ENCODE data around the gene NUP205. TPM values are rescaled to one million over a fixed set of nuclear protein-coding genes. Genes with fewer than 3 reads are reported as not detected.
"Not testable (repeated sequence)": the region's sequence is repeated elsewhere in the genome, so short reads cannot be mapped to it uniquely, and the experiment has no call there.

The NUP205 gene
- total RNA-seq, 1 donor from 2014 or later, result 15.7 TPM

DNA sequence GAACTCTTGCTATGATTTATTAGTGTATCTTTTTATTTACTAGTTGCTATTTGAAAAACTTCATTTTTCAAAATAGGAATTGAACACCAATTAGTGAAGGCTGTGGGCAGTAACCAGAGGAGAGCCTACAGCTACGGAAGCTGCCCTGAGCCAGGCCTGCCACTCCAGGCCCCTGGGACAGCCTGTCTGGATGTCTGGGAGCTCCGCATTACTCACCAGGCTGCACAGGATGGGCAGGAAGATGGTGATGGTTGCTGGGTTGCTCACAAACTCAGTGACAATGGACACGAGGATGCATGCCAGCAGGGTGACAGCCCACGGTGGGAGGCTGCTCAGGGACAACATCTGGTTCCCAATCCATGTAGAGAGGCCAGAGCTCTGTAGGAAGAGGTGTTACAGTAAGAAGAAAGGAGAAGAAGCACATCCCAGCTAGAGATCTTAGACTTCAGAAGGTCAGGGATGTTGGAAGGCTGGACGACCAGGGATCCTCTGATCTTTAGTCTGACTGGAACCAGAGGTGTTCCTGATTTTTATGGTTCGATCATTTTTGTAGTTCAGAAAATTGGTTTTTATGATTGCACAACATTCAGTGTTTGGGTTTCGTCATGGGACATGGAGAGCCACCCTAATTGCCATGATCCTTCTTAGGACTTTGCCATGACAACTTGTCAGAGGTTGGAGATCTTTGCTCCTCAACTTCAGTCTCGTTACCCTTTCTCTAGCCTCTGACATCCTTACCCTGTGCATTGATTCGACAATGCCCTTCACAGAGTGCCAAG lies 127.8 kb downstream of the NUP205 start:
- DNase-seq (ENCODE audit: low spot score), result no peak
- intact Hi-C loops (cut with DNase I), result no loop called here

- intact Hi-C loops (cut with DNase I), result no loop called here
- DNase-seq (ENCODE audit: low spot score), result no peak
These were observed 129.7 kb downstream of the NUP205 start for GRCh38 chr7:135687466-135687865.

GRCh38 chr7:135690566-135690965 lies 132.8 kb downstream of the NUP205 start:
- no peak for DNase-seq (ENCODE audit: low spot score)
- intact Hi-C loops (cut with DNase I), result no loop called here

- DNase-seq (ENCODE audit: low spot score), result no peak
- intact Hi-C loops (cut with DNase I), result no loop called here
These were observed 134.3 kb downstream of the NUP205 start for GRCh38 chr7:135692055-135692454.

- intact Hi-C loops (cut with DNase I); DNase-seq (ENCODE audit: low spot score): not testable (repeated sequence)
These were observed 134.9 kb downstream of the NUP205 start for GRCh38 chr7:135692606-135693005.

GRCh38 chr7:135693558-135693957 lies 135.8 kb downstream of the NUP205 start:
- intact Hi-C loops (cut with DNase I), result no loop called here
- no peak for DNase-seq (ENCODE audit: low spot score)

GRCh38 chr7:135697276-135698049 lies 139.7 kb downstream of the NUP205 start:
- intact Hi-C loops (cut with DNase I), result no loop called here
- DNase-seq (ENCODE audit: low spot score), result no peak

Other genes with a start within 250 kb of the NUP205 start
- gene CNOT4, start 47.8 kb upstream of the NUP205 start, total RNA-seq, result 26.5 TPM
- gene STMP1, start 104.6 kb downstream of the NUP205 start, total RNA-seq, result 31.4 TPM
- 1.0 TPM for gene SLC13A4, start 170.3 kb downstream of the NUP205 start, total RNA-seq
- gene FAM180A, start 190.9 kb downstream of the NUP205 start, total RNA-seq, result 25.1 TPM